KMS-11 (cell line): ENCODE measurements around the gene CAMTA1.

Experiments
- H2AFZ ChIP-seq: fragments of 200-600 bp; sonication (generic); 2 replicates; pipeline ENCODE4 v1.6.1; 2016; ENCODE audit warnings: antibody characterized with exemption, mixed run types, low read depth
- H3K27ac ChIP-seq: fragments of 200-600 bp; sonication (generic); 2 replicates; pipeline ENCODE4 v1.6.1; 2016; ENCODE audit warnings: mild to moderate bottlenecking, mixed run types
- H3K27me3 ChIP-seq: fragments of 200-600 bp; sonication (generic); 2 replicates; pipeline ENCODE4 v1.6.1; 2017; ENCODE audit warnings: mild to moderate bottlenecking, low read depth, mixed run types, moderate library complexity; ENCODE audit not compliant: insufficient read depth
- H3K36me3 ChIP-seq: fragments of 200-600 bp; sonication (generic); 2 replicates; pipeline ENCODE4 v1.6.1; 2017; ENCODE audit warnings: mild to moderate bottlenecking, mixed run types; ENCODE audit not compliant: insufficient read depth
- H3K4me1 ChIP-seq: fragments of 200-600 bp; sonication (generic); 2 replicates; pipeline ENCODE4 v1.6.1; 2016; ENCODE audit warnings: mild to moderate bottlenecking, low read depth, mixed run types; ENCODE audit not compliant: poor library complexity, severe bottlenecking
- H3K4me2 ChIP-seq: fragments of 200-600 bp; sonication (generic); 2 replicates; pipeline ENCODE4 v1.7.0; 2016; ENCODE audit warnings: mild to moderate bottlenecking, mixed run types
- H3K4me3 ChIP-seq: fragments of 200-600 bp; sonication (generic); IDR thresholded peaks from 2 replicates; pipeline ENCODE4 v1.6.1; 2017; ENCODE audit warnings: low read depth, low read length, mixed read lengths; ENCODE audit not compliant: insufficient read depth
- H3K79me2 ChIP-seq: fragments of 200-600 bp; sonication (generic); 2 replicates; pipeline ENCODE4 v1.6.1; 2016; ENCODE audit warnings: low read depth, mixed run types; ENCODE audit not compliant: insufficient read depth
- H3K9ac ChIP-seq: fragments of 200-600 bp; sonication (generic); 2 replicates; pipeline ENCODE4 v1.6.1; 2016; ENCODE audit warnings: mild to moderate bottlenecking, mixed run types
- H4K20me1 ChIP-seq: fragments of 200-600 bp; sonication (generic); 2 replicates; pipeline ENCODE4 v1.6.1; 2016; ENCODE audit warnings: mild to moderate bottlenecking, mixed run types; ENCODE audit not compliant: insufficient read depth
- CTCF ChIP-seq: fragments of 200-600 bp; sonication (generic); conservative IDR thresholded peaks from 2 replicates; pipeline ENCODE4 v1.6.1; 2017; ENCODE audit warnings: low read depth, mild to moderate bottlenecking, antibody characterized with exemption, low read length, moderate library complexity, mixed read lengths

Gene CAMTA1

DNA sequence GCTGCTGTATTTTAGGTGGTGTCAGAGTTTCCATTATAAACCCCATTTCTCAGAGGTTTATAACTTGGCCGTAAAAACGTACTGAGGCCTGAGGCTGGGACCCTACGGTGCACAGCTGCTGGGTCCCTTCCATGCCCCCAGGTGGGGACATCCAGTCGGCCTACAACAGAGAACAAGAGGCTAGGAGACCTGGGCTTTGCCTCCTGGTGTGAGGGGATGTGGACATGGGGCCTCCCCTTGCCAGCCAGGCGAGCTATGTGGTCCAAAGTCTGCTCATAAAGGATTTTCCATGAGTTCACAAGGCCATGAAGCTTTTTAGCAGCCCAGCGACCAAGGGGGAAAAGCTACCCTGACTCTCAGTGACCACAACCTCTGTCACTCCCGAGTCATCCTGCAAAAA lies 724.3 kb downstream of the CAMTA1 start:
- H3K27me3 ChIP-seq = peaks cover 12% of the 10 kb centered on the region; the same call in 1 of the 2 replicates
- no peaks in the 10 kb centered on the region for H4K20me1 ChIP-seq
- H3K27ac ChIP-seq = no peak overlapping the region
- no peaks in the 10 kb centered on the region for H3K4me1 ChIP-seq
- H3K79me2 ChIP-seq = no peaks in the 10 kb centered on the region
- no peaks in the 10 kb centered on the region for H3K36me3 ChIP-seq
- H3K4me3 ChIP-seq = no peak overlapping the region
- no peak overlapping the region for H2AFZ ChIP-seq
- no peak for TF ChIP-seq CTCF
- no peak overlapping the region for H3K9ac ChIP-seq
- H3K4me2 ChIP-seq = no peak overlapping the region

DNA sequence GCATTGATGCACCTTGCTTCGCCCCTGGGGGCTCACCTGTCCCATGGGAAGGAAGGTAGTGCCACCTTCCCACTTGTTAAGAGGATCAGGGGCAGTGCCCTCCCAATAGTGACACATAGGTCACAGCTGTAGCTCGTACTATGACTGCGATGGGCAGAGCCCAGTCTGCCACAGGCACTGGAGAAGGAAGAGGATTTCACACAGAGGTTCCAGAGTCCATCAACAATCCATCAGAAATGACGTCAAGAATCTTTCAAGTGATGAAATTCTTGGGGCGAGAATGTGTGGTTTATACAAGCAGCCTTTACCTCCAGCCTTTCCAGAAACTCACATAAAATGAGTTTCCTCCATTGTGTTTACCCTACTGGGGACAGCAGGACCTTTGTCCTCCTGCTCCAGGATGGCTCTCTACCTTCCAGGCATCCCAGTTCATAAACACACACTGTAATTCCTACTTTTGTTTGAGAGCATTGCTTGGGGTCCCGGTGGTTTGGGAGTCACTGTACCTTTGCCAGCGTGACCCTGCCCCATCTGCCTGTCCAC lies 725.2 kb downstream of the CAMTA1 start:
- Histone ChIP-seq H3K9ac (no peak overlapping the region), H3K36me3 (no peaks in the 10 kb centered on the region), H3K79me2 (no peaks in the 10 kb centered on the region), H3K4me2 (no peak overlapping the region), H3K27me3 (peaks cover 17% of the 10 kb centered on the region; the same call in 1 of the 2 replicates), H3K4me3 (no peak overlapping the region), H3K27ac (no peak overlapping the region), H2AFZ (no peak overlapping the region), H4K20me1 (no peaks in the 10 kb centered on the region), H3K4me1 (no peaks in the 10 kb centered on the region)
- no peak for TF ChIP-seq CTCF

DNA sequence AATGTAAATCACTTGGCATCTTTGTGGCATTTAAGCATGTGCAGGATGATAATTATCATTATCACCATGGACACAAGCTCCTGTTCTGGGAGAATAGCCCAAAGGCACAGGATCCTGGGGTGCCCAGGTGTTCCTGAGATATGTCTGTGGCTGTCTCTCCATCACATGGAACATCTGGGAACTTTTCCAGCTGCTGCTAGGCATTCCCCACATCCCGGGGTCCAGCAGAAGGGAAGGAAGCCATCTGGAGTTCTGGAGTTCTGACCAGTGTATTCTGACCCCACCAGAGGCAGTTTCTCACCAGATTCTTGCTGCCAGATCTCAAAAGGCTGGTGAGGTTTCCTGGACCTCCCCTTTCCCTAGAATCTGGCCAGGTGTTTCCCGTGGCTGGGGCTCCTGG lies 726.1 kb downstream of the CAMTA1 start:
- Histone ChIP-seq H2AFZ (no peak overlapping the region), H4K20me1 (no peaks in the 10 kb centered on the region), H3K79me2 (no peaks in the 10 kb centered on the region), H3K27me3 (peaks cover 23% of the 10 kb centered on the region; the same call in 1 of the 2 replicates), H3K27ac (no peak overlapping the region), H3K4me3 (no peak overlapping the region), H3K4me1 (no peaks in the 10 kb centered on the region), H3K4me2 (no peak overlapping the region), H3K36me3 (no peaks in the 10 kb centered on the region), H3K9ac (no peak overlapping the region)
- TF ChIP-seq CTCF = no peak

GRCh38 chr1:7513081-7513480 lies 727.8 kb downstream of the CAMTA1 start:
- Histone ChIP-seq H3K27ac (no peak overlapping the region), H3K27me3 (peaks cover 29% of the 10 kb centered on the region; the same call in 1 of the 2 replicates), H3K4me3 (no peak overlapping the region), H3K4me2 (no peak overlapping the region), H3K36me3 (no peaks in the 10 kb centered on the region), H3K79me2 (no peaks in the 10 kb centered on the region), H4K20me1 (no peaks in the 10 kb centered on the region), H3K4me1 (no peaks in the 10 kb centered on the region), H2AFZ (no peak overlapping the region), H3K9ac (no peak overlapping the region)
- TF ChIP-seq CTCF = no peak
